DMS 273 (cell line): ENCODE results near the gene EMP1.

Source experiments
- DNase-seq: peaks from one replicate; lab custom pipeline; 2025; ENCODE audit not compliant: unreplicated experiment; lab: John Stamatoyannopoulos, UW

Gene EMP1

DNA sequence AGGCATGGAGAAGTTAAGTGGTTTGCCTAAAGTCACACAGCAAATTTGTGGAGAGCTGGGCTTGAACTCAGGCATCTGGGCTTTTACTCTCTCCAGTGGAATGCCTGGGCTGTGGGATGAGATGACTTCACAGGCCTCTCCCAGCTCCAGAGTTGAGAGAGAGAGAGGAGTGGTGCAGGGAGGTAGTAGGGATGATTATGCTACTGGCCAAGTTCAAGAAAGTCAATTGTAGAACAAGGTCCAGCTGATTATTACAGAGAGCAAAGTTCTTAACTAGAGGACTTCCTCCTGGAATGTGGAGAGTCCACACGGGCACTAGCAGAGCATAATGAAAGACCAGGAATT lies 769 bp upstream of the EMP1 start:
- no peak for DNase-seq

DNA sequence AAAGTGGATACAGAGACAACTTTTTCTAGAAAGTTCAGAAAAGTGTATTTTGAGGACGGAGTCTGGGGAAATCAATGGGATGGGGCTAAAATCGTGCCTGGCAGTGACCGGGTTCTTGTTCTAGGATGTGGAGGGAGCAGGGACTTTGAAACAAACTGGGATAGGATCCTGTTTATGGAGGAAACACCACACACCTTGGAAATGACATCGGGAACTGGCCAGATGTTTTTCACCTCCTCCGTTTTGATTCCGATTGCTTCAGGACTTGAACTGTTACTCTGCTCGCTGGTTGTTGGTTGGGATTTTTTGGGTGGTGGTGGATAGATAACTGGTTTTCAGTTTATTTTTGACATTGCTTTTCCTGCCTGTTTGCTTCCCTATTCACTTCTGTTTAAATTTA lies 506 bp downstream of the EMP1 start:
- DNase-seq: no peak

DNA sequence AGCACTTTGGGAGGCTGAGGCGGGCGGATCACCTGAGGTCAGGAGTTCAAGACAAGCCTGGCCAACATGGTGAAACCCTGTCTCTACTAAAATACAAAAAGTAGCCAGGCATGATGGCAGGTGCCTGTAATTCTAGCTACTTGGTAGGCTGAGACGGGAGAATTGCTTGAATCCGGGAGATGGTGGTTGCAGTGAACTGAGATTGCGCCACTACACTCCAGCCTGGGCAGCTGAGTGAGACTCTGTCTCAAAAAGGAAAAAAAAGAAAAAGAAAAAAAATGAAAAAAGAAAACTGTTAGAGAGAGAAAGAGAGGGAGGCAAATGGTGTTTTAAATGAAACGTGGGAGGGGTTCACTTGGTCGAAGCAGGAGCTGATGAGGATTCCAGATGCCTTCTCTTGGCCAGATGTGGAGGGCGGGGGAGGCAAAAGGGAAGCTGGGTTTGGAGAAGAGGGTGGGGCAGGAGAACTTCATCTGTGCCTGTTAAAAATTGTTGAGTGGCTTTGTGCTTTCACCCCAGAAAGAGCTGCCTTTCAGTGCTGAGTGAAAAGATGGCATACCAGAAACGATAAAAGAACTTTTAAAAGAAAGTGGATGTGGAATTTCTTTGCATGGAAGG lies 1.1 kb downstream of the EMP1 start:
- DNase-seq: no peak

DNA sequence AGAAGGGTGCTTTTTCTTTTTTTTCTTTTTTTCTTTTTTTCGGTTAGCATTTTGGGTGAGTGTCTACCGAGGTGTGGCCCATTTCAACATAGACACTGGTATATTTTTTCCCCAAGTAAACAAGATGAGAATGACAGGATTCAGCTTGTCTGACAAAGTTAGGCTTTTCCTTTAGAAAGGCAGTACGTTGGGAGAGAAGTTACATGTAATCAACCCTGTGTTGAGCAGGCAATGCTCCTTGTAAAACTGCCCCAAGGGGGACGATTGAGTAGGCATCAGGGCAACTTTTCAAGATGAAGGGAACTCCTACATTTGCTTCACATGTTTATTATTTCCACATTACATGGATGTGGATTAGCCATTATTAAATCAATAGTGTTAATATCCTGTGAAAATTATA lies 1.7 kb downstream of the EMP1 start:
- DNase-seq: no peak

DNA sequence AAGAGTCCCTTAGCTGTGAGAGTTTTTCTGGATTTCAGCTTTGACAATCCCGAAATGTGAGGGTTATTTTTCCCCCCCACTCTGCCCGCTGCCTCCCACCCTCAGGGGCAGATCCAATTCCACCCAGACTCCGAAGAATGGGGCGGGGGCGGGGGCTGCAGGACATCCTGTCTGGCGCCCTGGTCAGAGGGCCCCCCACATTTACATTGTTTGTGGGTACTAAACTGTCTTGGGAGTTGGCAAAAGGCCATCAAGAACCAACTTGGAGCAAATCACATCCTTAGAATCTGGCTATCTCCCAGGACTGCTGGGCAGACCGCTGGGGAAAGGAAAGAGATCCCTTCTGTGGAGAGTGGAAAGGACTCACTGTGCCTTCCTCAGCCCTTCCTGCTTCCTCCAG lies 2.4 kb downstream of the EMP1 start:
- DNase-seq: no peak

DNA sequence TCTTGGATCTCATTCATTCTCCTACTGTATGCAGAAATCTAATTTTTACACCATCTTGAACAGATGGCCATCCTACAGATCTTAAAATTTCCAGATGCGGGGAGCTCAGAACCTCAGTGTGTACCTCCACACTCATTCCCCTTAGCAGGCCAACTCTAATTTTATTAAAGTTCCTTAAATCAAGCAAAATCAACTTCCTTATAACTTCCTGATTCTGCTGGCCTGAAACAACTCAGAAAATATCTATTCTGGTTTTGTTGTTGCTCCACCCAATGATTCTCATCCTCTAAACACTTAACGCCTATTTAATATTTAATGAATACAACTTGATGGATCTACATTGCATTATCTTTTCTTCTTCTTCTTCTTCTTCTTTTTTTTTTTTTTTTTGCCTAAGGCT lies 3.1 kb downstream of the EMP1 start:
- DNase-seq: no peak

DNA sequence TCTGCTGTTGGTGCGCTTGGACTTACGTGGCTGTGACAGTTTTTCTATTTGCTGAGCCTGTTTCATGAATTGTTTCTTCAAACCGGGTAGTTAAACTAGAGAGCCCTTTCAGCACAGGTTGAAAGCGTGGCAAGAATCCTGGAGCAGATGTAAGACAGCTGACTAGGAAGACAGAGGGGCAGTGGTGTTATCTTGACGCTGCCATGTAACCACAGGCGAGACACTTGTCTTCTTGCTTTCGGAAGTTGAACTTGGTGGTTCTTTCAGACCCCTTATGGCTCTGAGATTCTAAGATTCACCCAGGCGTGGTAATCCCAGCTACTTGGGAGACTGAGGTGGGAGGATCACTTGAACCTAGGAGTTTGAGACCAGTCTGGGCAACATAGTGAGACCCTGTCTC lies 4.3 kb downstream of the EMP1 start:
- no peak for DNase-seq

DNA sequence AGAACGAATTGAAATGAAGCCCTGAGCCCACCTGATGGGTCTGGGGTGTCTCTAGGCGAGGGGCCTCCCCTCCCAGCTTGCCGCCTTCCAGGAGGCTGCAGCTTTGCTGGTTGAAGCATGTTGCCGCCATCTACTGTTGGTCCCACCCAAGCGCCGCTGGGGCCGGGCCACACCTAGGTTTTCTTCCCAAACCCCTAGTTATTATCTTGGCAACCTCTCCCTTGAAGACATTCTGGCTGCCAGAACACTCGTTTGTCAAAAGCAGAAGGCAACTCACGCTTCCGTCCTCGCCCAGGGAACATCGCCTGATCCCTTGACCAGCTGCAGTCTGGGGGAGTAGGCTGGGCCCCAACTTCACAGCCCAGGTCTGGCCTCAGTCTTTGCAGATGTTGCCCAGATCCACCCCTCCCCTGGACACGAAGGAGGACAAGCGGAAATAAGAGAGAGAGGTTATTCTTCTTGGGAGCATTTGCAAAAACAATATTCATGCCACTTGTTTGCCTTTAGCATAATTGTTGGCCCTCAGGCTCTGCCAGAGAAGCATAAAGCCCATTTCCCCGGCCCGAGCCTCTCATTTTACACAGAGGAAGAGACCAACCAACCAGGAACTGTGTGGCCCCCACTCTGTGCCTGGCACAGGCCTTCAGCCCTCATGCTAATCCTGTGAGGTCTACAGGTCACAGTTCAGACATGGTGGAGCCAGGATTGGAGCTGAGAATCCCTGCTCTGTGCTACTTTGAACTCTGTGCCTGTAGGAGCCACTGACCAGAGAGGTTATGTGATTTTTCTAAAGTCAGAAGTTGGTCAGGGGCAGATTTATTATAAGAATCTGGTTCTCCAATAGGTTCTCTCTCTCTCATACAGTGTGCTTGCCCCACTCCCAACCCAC lies 6.8 kb downstream of the EMP1 start:
- peak; percentile 19 for DNase-seq

DNA sequence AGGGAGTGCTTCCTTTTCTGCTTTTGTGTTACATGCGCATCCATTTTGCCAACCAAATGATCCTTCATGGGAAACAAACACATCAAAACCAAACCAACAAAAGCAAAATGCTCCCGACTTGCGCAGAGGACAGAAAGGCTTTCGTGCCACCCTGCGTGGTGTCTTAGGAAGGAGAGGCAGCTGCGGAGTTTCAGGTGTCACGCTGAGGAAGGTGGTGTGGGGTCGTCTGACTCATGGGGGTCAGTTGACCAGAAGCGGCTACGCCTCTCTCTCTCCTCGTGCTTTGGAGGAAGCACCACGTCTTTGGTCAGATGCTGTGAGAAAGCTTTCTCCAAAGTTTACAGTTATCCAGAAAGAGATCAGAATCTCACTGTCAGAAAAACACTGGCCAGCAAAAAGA lies 7.9 kb downstream of the EMP1 start:
- no peak for DNase-seq

DNA sequence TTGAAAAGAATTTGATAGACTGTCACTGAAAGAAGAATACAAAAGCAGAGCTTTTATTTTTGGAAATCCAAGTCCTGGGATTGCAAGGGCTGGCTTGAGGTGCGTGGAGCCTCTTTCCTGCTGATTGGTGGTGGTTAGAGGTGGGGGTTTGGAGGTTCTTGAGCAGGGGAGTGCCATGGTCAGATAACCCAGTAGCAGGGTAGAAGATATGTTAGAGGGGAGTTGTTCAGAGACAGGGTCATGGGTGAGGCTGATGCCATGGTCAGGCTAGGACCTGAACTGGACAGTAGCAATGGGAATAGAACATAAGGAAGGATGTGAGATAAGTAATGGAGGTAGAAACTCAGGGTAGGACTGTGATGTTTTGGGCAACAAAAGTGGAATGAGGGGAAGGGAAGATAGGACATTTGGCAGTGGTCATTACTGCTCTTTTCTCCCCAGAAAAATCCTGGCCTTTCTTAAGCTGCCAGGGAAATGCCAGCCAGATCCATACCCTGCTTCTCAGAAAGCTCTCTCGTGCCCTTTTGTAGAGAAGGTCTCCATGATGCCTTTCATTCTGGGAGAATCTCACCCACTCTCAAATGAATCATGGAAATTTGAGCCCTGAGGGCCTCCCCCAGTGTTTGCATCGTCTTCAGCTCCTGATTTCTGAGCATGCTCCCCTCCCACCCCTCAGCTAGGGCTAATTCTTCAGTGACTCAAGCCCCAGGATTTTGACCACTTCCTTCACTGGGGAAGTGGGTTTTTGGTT lies 9.5 kb downstream of the EMP1 start:
- DNase-seq: no peak

DNA sequence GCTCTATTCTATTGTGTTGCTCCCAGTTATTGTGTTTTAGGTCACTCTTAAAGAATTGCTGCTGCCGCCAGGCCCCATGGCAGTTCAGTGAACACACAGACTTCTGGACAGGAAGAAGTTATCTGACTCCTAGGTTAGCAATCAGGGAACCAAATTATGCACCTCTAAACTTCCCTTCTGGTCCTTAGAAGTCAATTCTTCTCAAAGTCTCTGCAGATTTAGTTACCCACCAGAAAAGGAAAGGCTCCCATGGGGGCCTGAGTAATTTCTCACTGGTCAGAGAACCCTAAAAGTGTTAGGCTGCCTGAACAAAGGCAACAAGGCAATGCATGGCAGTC lies 10.0 kb downstream of the EMP1 start:
- DNase-seq: no peak

DNA sequence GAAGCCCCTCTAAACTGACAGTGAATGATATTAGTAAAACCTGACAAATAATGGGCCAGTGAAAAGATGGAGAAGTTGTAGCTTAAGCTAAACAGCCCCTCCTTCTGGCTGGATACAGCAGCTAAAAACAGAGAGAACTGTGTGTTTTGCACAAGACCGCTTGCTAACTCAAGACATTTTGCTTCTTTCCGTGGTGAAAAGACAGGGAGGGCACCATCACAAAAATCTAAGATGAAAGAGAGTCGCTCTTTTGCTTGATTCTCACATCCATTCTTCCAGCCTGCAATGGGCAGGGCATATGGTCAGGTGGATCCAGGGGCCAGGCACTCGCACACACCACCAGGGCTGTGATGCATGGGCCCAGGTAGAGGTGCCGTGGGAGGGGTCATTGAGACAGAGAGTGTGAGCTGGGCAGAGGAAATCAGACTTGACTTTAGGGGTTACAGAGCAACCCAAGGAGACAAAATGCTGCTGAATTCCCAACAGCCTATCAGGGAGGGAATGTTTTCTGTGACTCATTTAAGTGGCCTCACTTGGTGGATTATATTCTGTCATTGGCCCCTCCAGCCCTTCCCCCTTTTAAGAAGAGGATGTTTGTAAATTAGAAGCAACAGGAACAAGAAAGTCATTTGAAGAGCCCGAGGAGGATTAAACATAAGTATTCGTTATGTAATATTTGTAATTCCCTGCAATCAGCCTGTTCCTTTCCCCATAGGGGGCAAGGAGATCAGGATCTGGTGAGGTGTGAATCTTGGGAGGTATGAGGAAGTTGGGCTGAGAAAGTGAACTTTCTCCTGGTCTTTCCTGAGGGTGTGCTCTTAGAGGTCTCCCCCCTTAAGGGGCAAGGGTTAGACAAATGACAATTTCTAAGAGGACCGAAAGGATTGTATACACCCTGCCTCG lies 12.3 kb downstream of the EMP1 start:
- DNase-seq: peak; percentile 24

DNA sequence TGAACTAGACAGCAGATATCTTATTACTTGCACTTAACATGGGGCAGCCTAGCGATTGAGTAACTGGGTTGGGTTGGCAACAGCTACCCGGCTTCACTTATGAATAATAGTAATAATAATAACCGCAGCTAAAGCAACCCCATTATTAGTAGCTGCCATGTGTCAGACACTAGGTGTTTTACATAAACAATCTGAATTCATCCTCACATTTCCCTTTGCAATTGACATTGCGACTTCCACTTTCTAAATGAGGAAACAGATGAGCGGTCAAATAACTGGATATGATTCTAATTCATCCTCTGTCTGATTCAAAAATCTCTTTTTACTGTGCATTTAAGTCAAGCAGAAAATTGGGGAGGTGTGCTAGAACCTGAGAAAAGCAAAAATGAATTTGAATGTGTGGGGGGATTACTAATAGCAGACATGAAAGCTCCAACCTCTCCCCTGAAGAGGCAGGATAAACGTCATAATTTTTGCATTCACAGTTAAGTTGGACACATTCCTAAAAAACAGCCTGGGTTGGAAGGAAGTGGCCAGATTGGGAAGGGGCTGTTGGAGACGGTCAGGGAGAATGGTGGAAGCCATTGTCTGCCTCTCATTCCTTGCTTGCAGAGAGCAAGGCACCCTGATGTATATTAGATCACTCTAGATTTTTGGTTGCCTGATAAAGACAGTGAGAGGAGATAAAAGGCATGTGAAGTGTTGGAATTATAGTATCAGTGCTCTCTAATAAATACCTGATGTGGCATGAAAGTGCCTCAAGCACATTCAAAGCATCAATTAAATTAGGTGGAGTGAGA lies 13.1 kb downstream of the EMP1 start:
- DNase-seq: no peak

DNA sequence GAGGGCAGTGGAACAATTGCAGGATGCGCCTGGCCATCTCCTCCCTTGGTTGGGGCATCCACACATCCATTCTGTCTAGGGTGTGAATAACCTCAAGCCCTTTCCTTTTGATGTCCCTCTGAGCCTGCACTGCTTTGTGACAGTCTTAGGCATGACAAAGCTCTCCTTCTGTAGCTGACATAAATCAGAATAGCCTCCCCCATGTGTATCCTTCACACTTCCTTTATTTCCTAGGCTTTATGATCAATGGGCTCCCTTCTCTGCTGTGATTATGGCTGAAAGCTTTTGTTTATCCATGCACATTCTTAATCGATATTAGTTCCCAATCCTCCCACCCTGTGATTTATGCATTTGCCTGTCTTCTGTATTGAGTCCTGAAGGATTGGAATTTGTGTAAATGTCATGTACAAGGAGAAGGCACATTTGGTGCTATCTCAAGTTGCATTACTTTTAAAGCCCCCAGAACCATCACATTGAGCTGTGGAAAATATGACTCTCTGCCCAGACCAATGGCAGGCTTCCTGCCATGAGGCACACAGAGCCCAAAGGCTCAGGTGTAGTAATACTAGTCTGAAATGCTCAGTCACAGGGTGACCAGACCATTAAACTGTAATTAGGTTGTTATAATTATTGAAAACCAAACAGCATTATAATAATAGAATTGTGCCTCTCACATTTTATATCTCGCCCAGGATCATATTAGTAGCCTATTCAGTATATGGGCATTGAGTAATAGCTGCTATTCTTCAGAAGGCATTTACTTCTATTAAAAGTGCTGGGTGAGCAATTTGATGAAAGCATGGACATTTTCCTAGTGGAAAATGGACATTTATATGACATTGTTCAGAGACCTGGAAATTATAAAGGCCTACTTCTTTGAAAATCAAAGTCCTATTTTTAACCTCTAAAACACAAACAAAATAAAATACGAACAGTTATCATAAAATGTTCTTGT lies 14.0 kb downstream of the EMP1 start:
- no peak for DNase-seq

DNA sequence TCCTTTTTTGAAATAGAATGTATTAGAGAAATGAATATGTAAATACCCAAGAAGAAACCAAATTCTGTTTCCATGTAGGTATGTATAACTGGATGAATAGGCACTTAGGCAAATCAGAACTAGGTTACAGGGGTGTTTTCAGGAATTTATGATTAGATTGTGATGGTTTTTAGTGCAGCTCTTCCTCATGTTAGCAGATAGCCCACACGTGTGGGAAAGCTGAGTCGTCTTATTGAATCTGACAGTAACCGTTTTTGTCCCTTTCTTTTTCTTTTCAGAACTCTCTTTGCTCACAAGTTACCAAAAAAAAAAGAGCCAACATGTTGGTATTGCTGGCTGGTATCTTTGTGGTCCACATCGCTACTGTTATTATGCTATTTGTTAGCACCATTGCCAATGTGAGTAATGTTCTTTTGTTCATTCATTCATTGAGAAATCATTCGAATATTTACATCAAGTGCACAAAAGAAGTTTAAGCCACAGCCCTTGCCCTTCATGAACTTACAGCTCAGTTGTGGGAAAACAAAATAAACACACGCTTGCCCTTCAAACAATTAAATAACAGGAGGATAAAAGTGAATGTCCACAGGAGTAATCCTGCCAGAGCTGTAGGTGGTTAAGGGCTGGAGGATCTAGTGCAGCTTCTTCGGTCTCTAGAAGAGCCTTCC lies 14.8 kb downstream of the EMP1 start:
- DNase-seq: no peak

DNA sequence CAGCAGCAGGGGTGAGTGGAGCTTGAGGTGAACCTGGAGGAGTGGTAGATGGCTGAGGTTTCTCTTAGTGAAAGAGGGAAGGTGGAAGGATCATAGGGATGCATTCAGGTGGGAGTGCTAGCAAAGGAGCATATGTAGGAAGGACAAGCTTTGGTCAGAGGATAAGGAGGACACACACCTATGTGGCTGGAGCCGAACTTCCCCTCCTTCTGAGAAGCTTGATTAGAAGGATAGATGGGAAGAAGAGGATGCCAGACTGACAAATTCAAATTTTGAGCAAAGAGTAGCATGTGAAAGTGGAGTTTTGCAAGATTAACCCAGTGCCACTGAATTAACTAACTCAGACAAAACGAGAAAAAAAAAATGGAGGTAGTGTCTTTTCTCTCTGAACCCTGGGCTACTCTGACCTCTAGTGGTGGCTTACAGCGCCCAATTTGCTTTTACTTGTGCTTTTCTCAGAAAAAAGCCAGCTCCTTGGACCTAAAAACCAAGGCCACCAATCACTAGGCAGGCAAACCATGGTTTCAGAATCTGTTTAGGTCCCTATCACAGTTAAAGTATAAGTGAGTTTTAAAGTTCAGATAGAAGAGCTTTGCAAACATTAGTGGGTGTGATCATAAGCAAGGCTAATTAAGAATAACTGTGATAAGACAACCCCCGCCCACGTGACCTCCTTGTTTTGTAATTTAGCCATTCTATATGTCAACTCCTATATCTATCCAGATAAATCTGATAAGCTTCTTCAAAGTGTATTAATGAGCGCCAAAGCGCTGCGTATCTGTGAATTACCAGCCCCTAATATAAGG lies 15.5 kb downstream of the EMP1 start:
- DNase-seq: peak; percentile 80

DNA sequence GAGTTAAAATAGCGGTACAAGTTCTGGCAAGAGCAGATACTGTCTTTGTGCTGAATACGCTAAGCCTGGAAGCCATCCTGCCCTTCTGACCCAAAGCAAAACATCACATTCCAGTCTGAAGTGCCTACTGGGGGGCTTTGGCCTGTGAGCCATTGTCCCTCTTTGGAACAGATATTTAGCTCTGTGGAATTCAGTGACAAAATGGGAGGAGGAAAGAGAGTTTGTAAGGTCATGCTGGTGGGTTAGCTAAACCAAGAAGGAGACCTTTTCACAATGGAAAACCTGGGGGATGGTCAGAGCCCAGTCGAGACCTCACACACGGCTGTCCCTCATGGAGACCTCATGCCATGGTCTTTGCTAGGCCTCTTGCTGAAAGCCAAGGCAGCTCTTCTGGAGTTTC lies 18.5 kb downstream of the EMP1 start:
- DNase-seq: no peak

DNA sequence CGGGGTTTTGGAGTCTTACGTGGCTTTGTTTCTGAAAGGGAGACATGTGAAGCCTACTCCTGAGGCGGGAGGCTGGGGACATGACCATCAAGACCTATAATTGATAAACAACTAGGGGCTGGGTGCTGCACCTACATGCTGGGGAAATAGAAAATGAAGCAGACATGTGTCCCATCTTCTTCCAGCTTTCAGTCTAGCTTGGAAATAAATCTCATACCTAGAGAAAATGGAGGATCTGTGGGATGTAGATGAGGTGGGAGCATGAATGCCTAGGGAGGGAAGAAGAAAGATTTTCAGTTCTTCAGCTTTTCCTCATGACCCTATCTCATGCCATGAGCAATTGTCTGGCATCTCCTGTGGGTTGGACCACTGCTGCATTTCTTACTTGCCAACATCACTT lies 22.1 kb downstream of the EMP1 start:
- DNase-seq: no peak
